SU-DHL-6 (cell line): ENCODE results near the gene SPRED3.
"Not testable (repeated sequence)": the region's sequence is repeated elsewhere in the genome, so short reads cannot be mapped to it uniquely, and the experiment has no call there.

Source experiments
- H2AFZ ChIP-seq: fragments of 200-600 bp; sonication (generic); 2 replicates; pipeline ENCODE4 v1.6.1; 2014; ENCODE audit warnings: low read depth, mild to moderate bottlenecking, moderate library complexity, mixed read lengths, antibody characterized with exemption, low read length; ENCODE audit not compliant: severe bottlenecking
- H3F3A ChIP-seq: fragments of 200-600 bp; shearing (Covaris generic); 2 replicates; pipeline ENCODE4 v1.6.0; 2016; ENCODE audit warnings: antibody characterized with exemption, mild to moderate bottlenecking; ENCODE audit not compliant: insufficient read depth
- H3K27ac ChIP-seq: fragments of 200-600 bp; sonication (generic); 2 replicates; pipeline ENCODE4 v1.5.1; 2016; ENCODE audit warnings: low read depth, mild to moderate bottlenecking, low read length, moderate library complexity, mixed read lengths
- H3K27me3 ChIP-seq: fragments of 200-600 bp; sonication (generic), shearing (Covaris generic); 2 replicates; pipeline ENCODE4 v1.6.0; 2014; ENCODE audit warnings: mild to moderate bottlenecking, low read length
- H3K36me3 ChIP-seq: fragments of 200-600 bp; sonication (generic); 2 replicates; pipeline ENCODE4 v1.6.1; 2014; ENCODE audit warnings: mild to moderate bottlenecking, low read length, mixed read lengths
- H3K4me2 ChIP-seq: fragments of 300-600, 200-600 bp; shearing (Covaris generic), sonication (generic); 2 replicates; pipeline ENCODE4 v1.6.0; 2014; ENCODE audit warnings: low read length, low read depth, mild to moderate bottlenecking; ENCODE audit not compliant: poor library complexity, severe bottlenecking
- H3K4me3 ChIP-seq: fragments of 200-600 bp; sonication (generic); 2 replicates; pipeline ENCODE4 v1.5.1; 2014; ENCODE audit warnings: antibody characterized with exemption, low read length, mild to moderate bottlenecking, mixed read lengths; ENCODE audit not compliant: insufficient read depth, poor library complexity, severe bottlenecking
- H3K79me2 ChIP-seq: fragments of 200-600 bp; sonication (generic); 2 replicates; pipeline ENCODE4 v1.6.1; 2014; ENCODE audit warnings: mild to moderate bottlenecking, low read length, moderate library complexity; ENCODE audit not compliant: insufficient read depth
- H3K9ac ChIP-seq: fragments of 200-600 bp; sonication (generic); 2 replicates; pipeline ENCODE4 v1.7.0; 2014; ENCODE audit warnings: mild to moderate bottlenecking, low read length
- H3K9me2 ChIP-seq: fragments of 200-600 bp; sonication (generic); replicated peaks from 2 replicates; pipeline ENCODE4 v1.6.1; 2014; ENCODE audit warnings: low read length; ENCODE audit not compliant: insufficient read depth
- H3K9me3 ChIP-seq: fragments of 200-600 bp; sonication (generic); 2 replicates; pipeline ENCODE4 v1.6.1; 2014; ENCODE audit warnings: low read length, mixed read lengths; ENCODE audit not compliant: insufficient read depth
- H4K20me1 ChIP-seq: fragments of 200-600 bp; sonication (generic); 2 replicates; pipeline ENCODE4 v1.6.1; 2014; ENCODE audit warnings: low read depth, mild to moderate bottlenecking, antibody characterized with exemption, low read length, moderate library complexity, mixed read lengths
- EZH2phosphoT487 ChIP-seq: fragments of 200-600 bp; sonication (generic), shearing (Covaris generic); conservative IDR thresholded peaks from 2 replicates; pipeline ENCODE4 v1.6.1; 2018; ENCODE audit warnings: mild to moderate bottlenecking, antibody characterized with exemption, low read length, moderate library complexity, mixed read lengths
- TF ChIP-seq, protein P1 (sequence below): fragments of 200-600 bp; sonication (generic); IDR thresholded peaks from one replicate; pipeline ENCODE4 v1.5.1; 2017; ENCODE audit warnings: antibody characterized with exemption, mild to moderate bottlenecking, low read length, moderate library complexity; ENCODE audit not compliant: insufficient read depth, poor library complexity, severe bottlenecking

SPRED3 gene

GRCh38 chr19:38425222-38425809, 36.8 kb downstream of the SPRED3 start:
- no peaks in the 10 kb centered on the region for H4K20me1 ChIP-seq
- no peaks in the 10 kb centered on the region for H3K36me3 ChIP-seq
- no peak overlapping the region for H3K9ac ChIP-seq
- no peak overlapping the region for H2AFZ ChIP-seq
- no peak overlapping the region for H3K4me3 ChIP-seq
- TF ChIP-seq, protein P1, sequence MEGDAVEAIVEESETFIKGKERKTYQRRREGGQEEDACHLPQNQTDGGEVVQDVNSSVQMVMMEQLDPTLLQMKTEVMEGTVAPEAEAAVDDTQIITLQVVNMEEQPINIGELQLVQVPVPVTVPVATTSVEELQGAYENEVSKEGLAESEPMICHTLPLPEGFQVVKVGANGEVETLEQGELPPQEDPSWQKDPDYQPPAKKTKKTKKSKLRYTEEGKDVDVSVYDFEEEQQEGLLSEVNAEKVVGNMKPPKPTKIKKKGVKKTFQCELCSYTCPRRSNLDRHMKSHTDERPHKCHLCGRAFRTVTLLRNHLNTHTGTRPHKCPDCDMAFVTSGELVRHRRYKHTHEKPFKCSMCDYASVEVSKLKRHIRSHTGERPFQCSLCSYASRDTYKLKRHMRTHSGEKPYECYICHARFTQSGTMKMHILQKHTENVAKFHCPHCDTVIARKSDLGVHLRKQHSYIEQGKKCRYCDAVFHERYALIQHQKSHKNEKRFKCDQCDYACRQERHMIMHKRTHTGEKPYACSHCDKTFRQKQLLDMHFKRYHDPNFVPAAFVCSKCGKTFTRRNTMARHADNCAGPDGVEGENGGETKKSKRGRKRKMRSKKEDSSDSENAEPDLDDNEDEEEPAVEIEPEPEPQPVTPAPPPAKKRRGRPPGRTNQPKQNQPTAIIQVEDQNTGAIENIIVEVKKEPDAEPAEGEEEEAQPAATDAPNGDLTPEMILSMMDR: no peak
- TF ChIP-seq EZH2phosphoT487: no peak
- no peak overlapping the region for H3K27ac ChIP-seq
- H3F3A ChIP-seq: no peaks in the 10 kb centered on the region
- no peaks in the 10 kb centered on the region for H3K27me3 ChIP-seq
- no peaks in the 10 kb centered on the region for H3K79me2 ChIP-seq
- H3K9me2 ChIP-seq: no peaks in the 10 kb centered on the region
- H3K9me3 ChIP-seq: no peaks in the 10 kb centered on the region
- H3K4me2 ChIP-seq: no peak overlapping the region

DNA sequence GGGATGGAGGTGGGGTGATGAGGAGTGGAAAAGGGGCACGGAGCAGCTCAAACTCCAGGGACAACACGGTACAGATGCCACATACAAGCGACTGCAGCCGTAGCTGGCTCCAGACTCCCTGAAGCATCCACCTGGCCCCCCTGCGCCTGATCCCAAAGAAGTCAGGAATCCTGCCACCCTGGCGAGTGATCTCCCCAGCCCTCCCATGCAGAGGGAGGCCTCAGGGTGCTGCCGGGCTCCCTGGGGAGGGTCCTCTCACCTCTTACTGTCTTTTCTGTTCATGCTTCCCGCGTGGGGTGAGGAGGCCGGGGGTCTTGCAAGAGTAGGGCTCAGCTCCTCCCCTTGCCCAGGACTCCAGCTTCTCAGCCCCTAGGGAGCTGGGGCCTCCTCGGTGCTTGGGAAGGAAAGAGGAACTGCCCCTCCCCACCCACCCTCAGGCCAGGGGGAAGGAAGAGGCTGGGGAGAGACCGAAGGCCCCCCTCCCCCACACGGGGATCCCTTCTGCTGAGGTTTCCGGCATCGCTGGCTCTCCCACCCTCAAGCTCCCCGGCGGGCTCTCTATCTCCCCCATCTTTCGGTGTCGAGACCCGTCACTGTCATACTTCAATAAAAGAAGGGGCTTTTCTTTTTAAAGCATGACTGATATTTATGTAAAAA, 37.4 kb downstream of the SPRED3 start, which contains the start of gene RASGRP4:
TSS of gene RASGRP4 (minus strand) at position 410 of the 657 bp plus-strand sequence. CDS start at position 282, 128 bp downstream.
- Histone ChIP-seq H3K27ac (no peak within 1 kb of the TSS), H3K4me2 (no peak within 1 kb of the TSS), H3K36me3 (no peaks in the 10 kb centered on the region), H3K9ac (no peak within 1 kb of the TSS), H3K79me2 (no peaks in the 10 kb centered on the region), H3K9me3 (no peaks in the 10 kb centered on the region), H3F3A (no peaks in the 10 kb centered on the region), H3K27me3 (no peaks in the 10 kb centered on the region), H2AFZ (no peak within 1 kb of the TSS), H3K9me2 (no peaks in the 10 kb centered on the region), H4K20me1 (no peaks in the 10 kb centered on the region), H3K4me3 (no peak within 1 kb of the TSS)
- TF ChIP-seq EZH2phosphoT487: no peak
- TF ChIP-seq, protein P1: no peak

- H3K36me3 ChIP-seq, H3K4me2 ChIP-seq, H3K9me2 ChIP-seq, H3K4me3 ChIP-seq, H3K9ac ChIP-seq, H3K27ac ChIP-seq, H3K27me3 ChIP-seq, H3K79me2 ChIP-seq, H2AFZ ChIP-seq, H4K20me1 ChIP-seq, H3F3A ChIP-seq, H3K9me3 ChIP-seq: not testable (repeated sequence)
Observed at GRCh38 chr19:38427035-38427677, 38.7 kb downstream of the SPRED3 start.
